HG02610 (cell line): ENCODE measurements around the gene MCU.
"Not testable (repeated sequence)": the region's sequence is repeated elsewhere in the genome, so short reads cannot be mapped to it uniquely, and the experiment has no call there.

Experiments
- ATAC-seq: cut with Tn5 transposase; IDR thresholded peaks from one replicate; pipeline ENCODE4 v1.9.1; 2021; ENCODE audit warnings: mild to moderate bottlenecking, moderate library complexity; ENCODE audit not compliant: unreplicated experiment

Gene MCU

DNA sequence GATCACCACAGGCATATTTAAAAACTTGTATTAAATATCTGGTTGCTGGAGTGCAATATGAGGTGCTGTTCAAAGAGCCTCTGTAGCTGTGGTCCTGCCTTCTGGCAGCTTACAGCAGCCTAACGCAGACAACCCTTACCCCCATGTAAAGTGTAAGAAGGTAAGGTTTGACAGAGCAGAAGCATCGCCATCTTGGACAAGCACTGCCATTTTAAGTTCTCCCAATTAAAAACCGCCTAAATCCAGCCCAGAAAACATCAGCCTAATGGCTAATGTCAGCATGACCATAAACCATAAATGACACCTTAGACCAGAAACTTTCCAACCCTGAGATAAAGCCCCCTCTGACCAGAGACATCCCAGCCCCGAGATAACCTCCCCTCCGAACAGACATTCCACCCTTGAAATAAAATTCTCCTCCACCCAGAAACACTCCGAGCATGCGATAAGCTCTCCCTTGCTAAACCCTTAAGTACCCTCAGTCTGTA lies 196.3 kb downstream of the MCU start:
- no peak for ATAC-seq

DNA sequence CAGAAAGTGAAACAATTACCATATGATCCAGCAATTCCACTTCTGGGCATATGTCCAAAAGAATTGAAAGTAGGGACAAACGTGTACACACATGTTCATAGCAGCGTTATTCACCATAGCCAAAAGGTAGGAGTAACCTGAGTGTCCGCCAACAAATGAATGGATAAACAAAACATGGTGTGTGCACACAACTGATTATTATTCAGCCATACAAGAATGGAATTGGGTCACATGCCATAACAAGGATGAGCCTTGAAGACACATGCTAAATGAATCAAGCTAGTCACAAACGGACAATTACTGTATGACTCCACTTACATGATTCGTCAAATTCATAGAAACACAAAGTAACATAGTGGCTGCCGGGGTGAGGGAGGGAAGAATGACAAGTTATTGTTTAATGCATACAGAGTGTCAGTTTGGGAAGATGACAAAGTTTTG lies 197.5 kb downstream of the MCU start:
- ATAC-seq, result no peak

- ATAC-seq, result no peak
Observed at GRCh38 chr10:72890086-72890485, 198.1 kb downstream of the MCU start.

GRCh38 chr10:72893136-72893798 lies 201.3 kb downstream of the MCU start, which contains the start of gene OIT3:
Gene OIT3 (plus strand): TSS chr10:72893739. CDS start chr10:72893799, 60 bp downstream.
- ATAC-seq, result no peak

DNA sequence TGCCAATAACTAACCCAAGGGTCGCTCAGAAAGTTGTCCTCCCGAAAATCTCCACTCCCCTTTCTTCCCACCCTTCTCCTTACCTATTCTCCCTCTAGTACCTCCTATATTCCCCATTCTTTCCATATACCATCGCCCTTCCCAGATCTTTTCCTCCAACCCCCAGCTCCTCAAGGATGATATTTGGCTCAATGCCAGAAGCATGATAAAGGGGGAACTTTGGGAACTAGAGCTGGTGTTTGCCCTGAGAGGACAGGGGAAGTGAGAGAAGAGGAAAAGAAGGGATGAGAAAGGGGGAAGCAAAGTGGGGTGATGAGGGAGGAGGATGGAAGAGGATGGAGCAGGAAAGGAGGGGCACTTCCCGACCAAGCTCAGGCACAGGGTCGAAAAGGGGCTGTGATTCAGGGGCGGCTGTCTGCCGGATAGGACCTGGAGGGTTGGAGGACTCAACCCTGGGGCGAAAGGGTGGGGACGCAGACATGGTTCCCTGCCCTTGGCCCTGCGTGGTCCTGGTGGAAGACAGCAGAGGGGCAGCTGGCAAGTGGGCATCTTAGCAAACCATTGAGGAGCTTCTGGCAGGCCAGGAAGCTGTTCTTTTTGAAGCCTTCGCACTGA lies 203.4 kb downstream of the MCU start:
- no peak for ATAC-seq

GRCh38 chr10:72898616-72899015 lies 206.7 kb downstream of the MCU start:
- no peak for ATAC-seq

GRCh38 chr10:72899545-72899944 lies 207.6 kb downstream of the MCU start:
- ATAC-seq, result no peak

- ATAC-seq, result not testable (repeated sequence)
Observed at GRCh38 chr10:72903941-72904446, 212.1 kb downstream of the MCU start.

DNA sequence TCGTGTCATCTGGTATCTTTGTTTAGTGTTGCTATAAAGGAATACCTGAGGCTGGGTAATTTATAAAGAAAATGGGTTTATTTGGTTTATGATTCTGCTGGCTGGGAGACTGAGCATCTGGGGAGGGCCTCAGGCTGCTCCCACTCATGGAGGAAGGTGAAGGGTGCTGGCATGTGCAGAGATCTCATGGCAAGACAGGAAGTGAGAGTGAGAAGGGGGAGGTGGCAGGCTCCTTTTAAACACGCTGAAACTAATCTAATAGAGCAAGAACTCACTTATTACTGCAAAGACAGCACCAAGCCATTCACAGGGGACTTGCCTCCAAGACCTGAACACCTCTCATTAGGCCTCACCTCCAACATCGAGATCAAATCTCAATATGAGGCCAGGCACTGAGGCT lies 212.9 kb downstream of the MCU start:
- no peak for ATAC-seq

DNA sequence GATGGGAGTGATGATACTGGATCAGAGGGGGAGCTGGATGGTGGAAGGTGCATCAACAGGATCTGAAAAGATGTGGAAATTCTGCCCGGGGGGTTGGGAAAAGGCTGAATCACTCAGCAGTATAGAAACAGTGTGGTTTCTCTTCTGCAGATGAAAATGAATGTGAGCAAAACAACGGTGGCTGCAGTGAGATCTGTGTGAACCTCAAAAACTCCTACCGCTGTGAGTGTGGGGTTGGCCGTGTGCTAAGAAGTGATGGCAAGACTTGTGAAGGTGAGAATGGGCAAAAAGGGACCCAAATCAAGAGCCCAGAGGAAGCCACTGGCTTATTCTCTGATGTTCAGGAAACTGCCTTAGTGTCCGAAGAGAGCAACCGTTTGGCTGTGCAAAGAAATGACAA lies 214.5 kb downstream of the MCU start:
- ATAC-seq, result no peak

- no peak for ATAC-seq
Observed at GRCh38 chr10:72910705-72911104, 218.8 kb downstream of the MCU start.

GRCh38 chr10:72911758-72912157 lies 219.8 kb downstream of the MCU start:
- ATAC-seq, result no peak

GRCh38 chr10:72912736-72913135 lies 220.8 kb downstream of the MCU start:
- ATAC-seq, result no peak

DNA sequence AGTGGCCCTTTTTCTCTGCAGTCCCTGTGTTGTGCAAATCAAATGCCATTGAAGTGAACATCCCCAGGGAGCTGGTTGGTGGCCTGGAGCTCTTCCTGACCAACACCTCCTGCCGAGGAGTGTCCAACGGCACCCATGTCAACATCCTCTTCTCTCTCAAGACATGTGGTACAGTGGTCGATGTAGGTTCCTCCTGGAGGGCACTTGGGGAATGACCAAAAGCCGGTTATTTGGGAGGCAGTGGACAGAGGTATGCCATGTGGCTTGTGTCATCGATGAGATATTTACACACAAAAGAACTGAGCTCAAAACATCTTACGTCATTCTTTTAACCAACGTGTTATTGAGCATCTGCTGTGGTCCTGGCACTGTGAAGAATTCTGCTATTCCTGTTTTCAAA lies 221.3 kb downstream of the MCU start:
- no peak for ATAC-seq

GRCh38 chr10:72917201-72917600 lies 225.3 kb downstream of the MCU start:
- ATAC-seq, result not testable (repeated sequence)

DNA sequence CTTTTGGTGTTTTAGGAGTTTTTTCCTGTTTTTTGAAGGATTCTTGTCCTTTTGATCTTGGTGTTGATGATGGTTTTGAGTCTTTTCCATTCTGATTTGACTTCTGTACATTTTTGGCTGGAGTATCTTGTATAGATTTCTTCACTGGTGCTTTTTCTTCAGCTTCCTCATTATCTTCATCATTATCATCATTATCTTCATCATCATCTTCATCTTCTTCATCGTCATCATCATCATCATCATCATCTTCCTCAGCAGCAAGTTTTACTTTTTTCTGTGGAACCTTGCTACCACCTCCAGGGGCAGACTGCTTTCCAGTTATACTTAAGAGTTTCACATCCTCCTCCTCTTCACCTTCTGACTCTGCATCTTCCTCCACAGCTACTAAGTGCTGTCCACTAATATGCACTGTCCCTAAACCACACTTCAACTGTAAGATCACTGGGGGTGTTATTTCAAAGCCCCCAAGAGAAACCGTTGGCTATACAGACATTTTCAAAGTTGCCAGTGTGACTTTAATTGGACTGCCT lies 225.9 kb downstream of the MCU start:
- not testable (repeated sequence) for ATAC-seq

DNA sequence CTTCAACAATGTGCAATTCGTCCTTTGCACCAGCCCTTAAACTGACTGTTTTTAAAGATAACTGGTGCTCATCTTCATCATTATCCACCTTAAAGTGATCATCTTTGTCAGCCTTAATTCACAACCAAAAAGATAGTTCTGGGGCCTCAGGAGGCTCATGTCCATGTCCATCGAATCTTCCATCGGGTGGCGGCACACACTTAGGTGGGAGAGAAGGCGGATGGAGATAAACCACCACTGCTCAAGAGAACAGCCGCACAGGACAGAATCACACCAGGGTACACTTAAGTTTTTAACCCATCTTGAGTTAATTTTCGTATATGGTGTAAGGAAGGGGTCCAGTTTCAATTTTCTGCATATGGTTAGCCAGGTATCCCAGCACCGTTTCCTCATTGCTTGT lies 226.4 kb downstream of the MCU start:
- no peak for ATAC-seq

DNA sequence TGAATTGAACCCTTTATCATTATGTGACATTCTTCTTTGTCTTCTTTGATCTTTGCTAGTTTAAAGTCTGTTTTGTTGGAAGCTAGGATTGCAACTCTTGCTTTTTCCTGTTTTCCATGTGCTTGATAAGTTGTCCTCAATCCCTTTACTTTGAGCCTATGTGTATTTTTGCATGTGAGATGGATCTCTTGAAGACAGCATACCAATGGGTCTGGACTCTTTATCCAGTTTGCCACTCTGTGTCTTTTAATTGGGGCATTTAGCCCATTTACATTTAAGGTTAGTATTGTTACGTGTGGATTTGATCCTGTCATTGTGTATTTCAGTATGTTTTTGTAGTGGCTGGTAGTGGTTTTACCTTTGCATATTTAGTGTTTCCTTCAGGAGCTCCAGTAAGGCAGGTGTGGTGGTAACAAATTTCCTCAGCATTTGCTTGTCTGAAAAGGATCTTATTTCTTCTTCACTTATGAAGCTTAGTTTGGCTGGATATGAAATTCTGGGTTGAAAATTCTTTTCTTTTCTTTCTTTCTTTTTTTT lies 229.3 kb downstream of the MCU start:
- not testable (repeated sequence) for ATAC-seq

DNA sequence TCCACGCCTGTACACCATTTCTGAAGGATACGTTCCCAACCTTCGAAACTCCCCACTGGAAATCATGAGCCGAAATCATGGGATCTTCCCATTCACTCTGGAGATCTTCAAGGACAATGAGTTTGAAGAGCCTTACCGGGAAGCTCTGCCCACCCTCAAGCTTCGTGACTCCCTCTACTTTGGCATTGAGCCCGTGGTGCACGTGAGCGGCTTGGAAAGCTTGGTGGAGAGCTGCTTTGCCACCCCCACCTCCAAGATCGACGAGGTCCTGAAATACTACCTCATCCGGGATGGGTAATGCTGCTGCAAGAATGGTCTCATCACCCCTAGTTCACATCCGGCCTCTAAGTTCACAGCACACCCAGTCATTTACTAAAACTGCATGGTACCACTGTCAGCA lies 232.4 kb downstream of the MCU start:
- no peak for ATAC-seq

DNA sequence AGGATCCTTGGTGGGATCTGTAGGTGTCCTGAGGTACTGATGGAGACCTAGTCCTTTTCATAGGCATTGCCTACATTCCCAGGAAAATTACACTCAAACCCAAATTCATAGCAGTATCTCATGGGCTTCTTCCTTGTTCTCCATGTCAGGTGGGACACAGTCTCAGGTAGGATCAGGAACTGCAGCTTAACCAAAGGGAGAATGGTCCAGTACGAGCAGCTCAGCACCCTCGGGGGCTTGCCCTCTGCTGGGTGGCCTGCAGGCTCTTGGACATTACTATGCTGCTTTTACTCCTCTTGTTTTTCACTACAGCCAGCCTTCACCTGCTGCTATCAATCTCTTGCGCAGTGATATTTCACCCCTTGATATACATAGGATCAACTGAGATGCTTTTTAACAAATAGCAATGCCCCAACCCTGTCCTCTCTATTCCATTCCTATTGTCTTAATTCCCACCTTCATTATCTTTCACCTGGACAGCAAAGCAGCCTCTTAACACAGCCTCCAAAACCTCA lies 234.1 kb downstream of the MCU start:
- no peak for ATAC-seq

DNA sequence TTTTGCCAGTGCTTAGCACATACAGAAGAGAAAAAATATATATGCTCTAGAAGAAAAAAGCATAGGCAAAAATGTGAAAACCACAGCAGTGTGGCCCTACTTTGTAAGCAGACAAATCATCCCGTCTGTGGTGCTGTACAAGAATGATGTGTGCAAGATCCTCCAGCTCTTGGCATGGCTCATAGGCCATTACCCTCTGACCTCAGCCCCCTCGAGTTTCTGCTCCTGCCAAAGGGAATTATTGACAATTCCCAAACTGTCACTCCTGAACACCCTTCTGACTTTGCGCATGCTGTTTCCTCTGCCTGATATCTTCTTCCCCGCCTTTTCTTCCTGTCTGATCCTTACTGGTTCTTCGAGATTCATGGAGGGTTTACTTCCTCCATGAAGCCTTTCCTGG lies 235.5 kb downstream of the MCU start:
- no peak for ATAC-seq

DNA sequence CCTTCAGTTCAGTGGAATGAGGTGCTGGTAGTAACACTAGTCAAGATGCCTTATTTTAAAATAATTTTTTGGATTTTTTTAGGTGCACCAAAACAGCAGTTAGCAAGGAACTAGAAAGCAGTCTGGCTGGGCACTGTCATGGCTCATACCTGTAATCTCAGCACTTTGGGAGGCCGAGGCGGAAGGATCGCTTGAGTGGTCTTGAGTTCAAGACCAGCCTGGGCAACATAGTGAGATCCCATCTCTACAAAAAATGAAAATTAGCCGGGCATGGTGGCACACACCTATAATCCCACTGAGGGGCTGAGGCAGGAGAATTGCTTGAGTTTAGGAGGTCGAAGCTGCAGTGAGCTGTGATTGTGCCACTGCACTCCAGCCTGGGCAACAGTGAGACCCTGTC lies 236.9 kb downstream of the MCU start:
- ATAC-seq, result no peak
